ENCODE measurements around the gene AFAP1L1. TPM values are rescaled to one million over a fixed set of nuclear protein-coding genes. Genes with fewer than 3 reads are reported as not detected.

Gene AFAP1L1
- 54.0 and 70.5 TPM in 2 replicates for total RNA-seq

GRCh38 chr5:149271716-149272563, at the start of gene AFAP1L1:
AFAP1L1 (plus strand) TSS chr5:149271859; CDS start chr5:149271969, 110 bp downstream.

GRCh38 chr5:149345147-149345891, 73.7 kb downstream of the AFAP1L1 start, which contains the start of gene GRPEL2:
GRPEL2 (plus strand) TSS chr5:149345499; CDS start chr5:149345540, 41 bp downstream.

DNA sequence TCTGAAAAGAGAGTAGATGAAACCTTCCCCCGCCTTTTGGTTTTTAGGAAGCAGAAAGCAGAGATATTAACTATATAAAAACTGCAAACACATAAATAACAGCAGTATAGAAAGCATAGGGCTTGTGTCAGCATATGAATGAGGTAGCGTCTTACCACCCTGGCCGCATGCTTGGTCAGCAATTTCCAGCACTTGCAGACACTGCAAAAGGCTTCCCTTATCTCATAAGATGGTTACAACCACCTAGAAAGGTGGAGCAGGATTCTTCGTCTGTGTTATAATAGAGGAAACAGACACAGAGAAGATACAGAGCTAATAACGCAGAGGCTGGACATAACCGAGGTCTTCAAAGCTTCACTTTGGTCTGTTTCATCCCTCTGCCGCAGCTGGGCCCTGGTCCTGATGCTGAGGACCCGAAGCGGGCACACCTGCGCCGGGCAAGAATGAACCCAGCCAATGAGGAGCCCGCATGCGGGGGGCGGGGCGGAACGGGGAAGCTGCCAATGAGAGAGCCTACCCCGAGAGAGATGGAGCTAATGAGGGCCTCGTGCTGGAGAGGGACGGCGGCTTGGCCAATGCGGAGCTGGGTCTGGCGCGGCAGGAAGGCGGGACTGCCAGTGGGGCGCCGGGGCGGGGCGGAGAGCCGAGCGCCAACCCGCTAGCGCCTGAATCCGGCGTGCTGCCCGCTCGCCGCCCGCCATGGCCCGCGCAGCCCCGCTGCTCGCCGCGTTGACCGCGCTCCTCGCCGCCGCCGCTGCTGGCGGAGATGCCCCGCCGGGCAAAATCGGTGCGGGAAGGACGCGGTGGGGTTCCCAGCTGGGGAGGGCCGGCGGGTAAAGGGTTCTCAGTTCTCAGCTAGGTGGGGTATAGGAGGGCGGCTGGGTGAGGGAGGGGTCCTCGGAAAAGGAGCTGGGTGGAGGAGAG, 86.0 kb downstream of the AFAP1L1 start, which contains the start of gene PCYOX1L:
PCYOX1L (plus strand) TSS at position 677 of the 924 bp plus-strand sequence; CDS start at position 700, 23 bp downstream.

DNA sequence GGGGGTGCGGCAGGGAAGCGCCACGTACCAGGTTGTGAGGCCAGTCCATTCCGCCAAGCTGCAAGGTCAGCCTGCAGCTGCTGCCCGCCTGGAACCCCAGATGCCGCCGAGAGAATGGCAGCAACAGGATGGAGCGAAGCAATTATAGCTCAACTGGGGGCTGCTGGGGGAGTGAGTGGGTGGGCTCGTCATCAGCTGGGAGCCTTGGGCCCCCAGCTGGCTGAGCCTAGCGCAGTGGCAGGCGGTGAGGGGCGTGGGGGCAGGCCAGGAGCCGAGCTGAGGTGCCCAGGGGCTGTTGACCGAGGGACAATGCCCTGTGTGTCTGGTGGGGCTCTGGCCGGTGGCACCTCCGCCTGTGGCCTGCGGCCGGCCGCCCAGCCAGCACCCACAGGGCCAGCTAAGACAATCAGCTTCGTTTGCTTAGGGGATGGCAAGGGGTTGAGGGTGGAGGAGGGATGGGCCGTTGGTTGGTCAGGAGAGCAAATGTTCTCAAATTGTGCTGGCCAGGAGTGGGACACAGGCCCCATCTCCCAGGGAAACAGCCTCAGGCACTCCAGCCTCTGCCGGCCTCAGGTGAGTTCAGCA, 107.6 kb downstream of the AFAP1L1 start, which contains the start of gene IL17B:
IL17B (minus strand) TSS at position 116 of the 585 bp plus-strand sequence; CDS start at position 49, 67 bp downstream.

Other genes with a start within 250 kb of the AFAP1L1 start
- gene SH3TC2, start 208.8 kb upstream of the AFAP1L1 start, total RNA-seq = 5.8 and 7.8 TPM in 2 replicates
- gene ABLIM3, start 130.4 kb upstream of the AFAP1L1 start, total RNA-seq = 4.5 and 8.8 TPM in 2 replicates
- gene GRPEL2, start 73.6 kb downstream of the AFAP1L1 start, total RNA-seq = 30.5 and 36.5 TPM in 2 replicates
- gene PCYOX1L, start 86.2 kb downstream of the AFAP1L1 start, total RNA-seq = 10.4 and 18.5 TPM in 2 replicates
- gene IL17B, start 107.4 kb downstream of the AFAP1L1 start, total RNA-seq = 0.91 TPM in 1 of 2 replicates, not detected in the other